Measurements from ENCODE around the gene CFAP119. TPM values are rescaled to one million over a fixed set of nuclear protein-coding genes. Genes with fewer than 3 reads are reported as not detected.
A peak's percentile ranks its signal among the peaks of the same experiment; 100 is the strongest.
"Not testable (repeated sequence)": the region's sequence is repeated elsewhere in the genome, so short reads cannot be mapped to it uniquely, and the experiment has no call there.

Gene CFAP119
- total RNA-seq (2014; rRNA removed; shearing (Covaris generic)): 3.4 and 4.6 TPM in 2 replicates

DNA sequence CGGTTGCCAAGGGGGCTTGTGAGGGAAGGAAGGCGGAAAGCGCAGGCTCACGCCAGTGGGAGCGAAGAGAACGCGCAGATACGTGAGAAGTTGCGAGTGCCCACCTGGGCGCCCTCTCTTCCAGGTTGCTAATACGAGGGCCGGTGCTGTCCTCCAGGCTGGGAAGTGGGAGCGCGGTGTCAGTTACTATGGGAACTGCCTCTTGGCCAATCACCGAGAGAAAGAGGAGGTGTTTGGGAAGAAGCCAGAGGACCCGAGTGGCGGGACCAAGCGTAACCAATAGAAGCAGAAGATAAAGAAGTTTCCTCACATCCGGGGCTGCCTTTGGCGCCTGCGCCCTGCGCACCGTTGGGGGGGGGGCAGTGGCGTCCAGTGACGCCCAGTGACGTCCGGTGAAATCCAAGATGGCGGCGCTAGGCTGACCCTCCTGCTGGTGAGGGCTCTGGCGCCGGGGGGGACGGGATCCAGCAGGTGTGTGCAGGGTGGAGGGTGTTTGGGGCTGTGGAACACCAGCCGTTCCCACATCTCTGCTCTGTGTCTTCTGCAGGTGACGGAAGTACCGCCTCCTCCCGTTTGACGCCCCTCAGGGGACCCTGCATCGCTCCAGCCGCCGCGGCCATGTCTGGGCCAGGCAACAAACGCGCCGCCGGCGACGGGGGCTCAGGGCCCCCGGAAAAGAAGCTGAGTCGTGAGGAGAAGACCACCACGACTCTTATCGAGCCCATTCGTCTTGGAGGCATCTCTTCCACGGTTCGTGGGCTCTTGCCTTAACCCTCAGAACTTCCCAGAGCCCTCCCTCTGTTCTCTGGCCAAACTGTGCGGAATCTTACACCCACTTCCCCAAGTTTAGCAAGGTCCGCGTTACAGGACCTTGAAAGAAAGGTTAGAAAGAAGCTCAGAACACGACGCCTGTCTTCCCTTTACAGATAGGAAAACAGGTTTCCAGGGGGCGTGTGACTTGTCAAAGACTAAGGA lies at the start of gene CFAP119, which contains the start of gene RNF40:
Gene CFAP119, minus strand, starts transcription at position 135 of the 975 bp plus-strand sequence. CDS start 314 bp downstream, outside the sequence.
Gene RNF40, plus strand, starts transcription at position 395 of the 975 bp plus-strand sequence. Its CDS starts 224 bp downstream, at position 619.
- peak; percentile 96 for DNase-seq (ENCODE audit: low read depth)

- not testable (repeated sequence) for DNase-seq (ENCODE audit: low read depth)
Observed at GRCh38 chr16:30809675-30810074, 47.8 kb upstream of the CFAP119 start.

DNA sequence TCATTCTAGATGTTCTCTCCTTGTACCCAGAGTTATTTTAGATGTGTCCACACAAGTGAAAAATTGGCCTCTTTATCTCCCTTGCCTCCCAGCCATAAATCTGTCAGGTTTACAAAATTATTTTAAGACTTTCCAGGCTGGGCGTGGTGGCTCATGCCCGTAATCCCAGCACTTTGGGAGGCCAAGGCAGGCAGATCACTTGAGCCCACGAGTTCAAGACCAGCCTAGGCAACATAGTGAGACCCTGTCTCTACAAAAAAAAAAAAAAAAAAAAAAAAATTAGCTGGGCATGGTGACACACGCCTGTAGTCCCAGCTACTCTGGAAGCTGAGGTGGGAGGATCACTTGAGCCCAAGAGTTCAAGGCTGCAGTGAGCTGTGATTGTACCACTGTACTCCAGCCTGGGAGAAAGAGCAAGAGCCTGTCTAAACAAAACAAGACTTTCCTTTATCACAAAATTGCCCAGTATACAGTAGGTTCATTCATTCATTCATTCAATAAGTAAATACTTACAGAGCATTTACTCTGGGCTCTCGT lies 47.1 kb upstream of the CFAP119 start:
- DNase-seq (ENCODE audit: low read depth): not testable (repeated sequence)

GRCh38 chr16:30808146-30808545 lies 46.3 kb upstream of the CFAP119 start:
- DNase-seq (ENCODE audit: low read depth): no peak

DNA sequence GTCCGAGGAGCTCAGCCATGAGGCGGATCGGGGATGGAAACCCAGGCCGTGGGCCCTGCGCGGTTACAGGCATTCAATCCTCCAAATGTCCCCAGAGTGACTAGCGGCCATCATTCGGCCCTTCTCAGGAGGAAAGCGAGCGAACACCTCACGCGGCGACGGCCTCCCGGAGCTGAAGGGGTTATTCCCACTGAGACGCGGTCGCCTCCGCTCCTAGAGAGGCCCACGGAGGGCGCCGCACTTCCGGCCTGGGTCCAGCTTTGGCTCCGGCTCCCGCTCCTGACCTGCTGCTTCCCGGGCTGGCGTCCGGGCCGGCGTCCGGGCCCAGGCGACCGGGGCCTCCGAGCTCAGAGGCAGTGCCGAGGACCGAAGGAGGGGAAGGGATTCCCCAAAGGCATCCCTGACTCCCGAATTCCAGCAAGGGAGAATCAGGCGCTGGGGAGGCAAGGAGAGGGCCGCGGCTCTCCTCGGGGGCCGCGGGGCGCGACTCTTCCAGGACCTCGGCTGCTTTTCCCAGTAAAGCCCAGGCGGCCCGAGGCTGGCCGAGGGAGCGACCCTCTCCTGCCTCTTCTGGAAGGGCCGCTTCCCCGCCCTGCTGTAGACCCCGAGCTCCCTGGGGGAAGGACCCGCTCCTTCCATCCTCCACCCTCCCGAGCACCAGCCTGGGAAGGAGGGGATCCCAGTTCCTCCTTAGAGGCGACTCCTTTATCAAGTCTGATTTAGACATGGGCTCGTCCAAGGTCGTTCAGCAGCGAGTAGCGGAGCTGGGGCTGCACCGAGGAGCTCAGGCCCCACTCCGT lies 43.7 kb upstream of the CFAP119 start:
- peak; percentile 82 for DNase-seq (ENCODE audit: low read depth)

DNA sequence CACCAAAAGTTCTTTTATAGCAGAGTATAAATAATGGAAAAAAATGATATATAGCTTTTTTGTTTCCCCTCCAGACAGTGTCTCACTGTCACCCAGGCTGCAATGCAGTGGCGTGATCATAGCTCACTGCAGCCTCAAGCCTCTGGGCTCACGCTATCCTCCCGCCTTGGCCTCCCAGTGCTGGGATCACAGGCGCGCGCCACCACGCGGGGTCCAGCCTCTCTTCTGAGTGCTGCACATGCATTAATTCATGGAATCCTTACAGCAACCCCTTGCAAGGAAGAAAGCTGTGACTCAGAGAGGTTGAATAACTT lies 43.2 kb upstream of the CFAP119 start:
- DNase-seq (ENCODE audit: low read depth): no peak

GRCh38 chr16:30802936-30803335 lies 41.1 kb upstream of the CFAP119 start:
- DNase-seq (ENCODE audit: low read depth): no peak

DNA sequence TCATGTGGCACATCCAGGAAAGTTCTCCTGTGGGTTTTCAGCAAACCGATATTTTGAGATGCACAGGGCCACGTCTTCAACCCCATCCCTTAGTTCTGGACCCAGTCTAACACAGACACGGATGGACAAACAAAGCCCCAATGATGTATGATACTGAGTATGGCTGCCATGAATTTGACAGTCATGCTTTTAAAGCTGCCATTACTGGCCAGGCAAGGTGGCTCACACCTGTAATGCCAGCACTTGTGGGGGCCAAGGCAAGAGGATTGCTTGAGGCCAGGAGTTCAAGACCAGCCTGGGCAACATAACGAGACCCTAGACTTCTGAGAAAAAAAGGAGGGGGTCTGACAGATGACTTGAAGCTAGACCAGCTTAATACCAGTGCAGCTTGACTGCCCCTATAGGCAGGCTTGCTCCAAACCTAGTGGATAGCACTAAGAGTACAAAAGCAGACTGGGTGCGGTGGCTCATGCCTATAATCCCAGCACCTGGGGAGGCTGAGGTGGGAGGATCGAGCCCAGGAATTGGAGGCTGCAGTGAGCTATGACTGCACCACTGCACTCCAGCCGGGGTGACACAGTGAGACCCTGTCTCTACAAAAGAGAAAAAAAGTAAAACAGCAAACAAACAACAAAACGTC lies 35.9 kb upstream of the CFAP119 start:
- no peak for DNase-seq (ENCODE audit: low read depth)

GRCh38 chr16:30794634-30795033 lies 32.8 kb upstream of the CFAP119 start:
- DNase-seq (ENCODE audit: low read depth): no peak

DNA sequence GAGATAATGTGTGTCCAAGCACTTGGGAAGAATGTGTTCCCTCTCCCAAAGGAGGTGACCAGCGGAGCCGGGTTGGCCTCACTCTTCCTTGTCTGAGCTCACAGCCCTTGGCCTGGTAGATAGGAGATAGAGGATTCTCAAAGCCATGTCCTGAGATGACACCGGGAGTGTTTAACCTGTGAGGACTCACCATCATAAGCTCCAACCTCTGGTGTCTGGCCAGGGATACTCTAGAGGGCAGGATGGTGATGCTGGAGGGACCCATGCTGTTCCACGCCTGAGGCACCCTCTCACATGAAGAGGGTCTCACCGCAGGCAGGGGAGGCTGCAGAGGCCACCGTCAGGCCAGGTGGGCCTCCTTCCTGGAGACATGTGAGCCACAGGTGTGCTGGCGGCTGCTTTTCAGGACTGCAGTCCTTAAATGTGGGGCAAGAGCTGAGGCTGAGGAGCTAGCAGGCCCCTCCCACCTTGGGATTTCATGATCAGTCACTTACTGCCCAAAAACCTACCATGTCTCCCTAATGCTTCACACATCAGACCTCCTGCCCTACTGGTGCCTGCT lies 31.7 kb upstream of the CFAP119 start:
- DNase-seq (ENCODE audit: low read depth): no peak

GRCh38 chr16:30787613-30788378 lies 25.9 kb upstream of the CFAP119 start:
- DNase-seq (ENCODE audit: low read depth): no peak

- DNase-seq (ENCODE audit: low read depth): peak; percentile 74
Observed at GRCh38 chr16:30786936-30787612, 25.2 kb upstream of the CFAP119 start, which contains the start of gene ZNF629. Gene ZNF629, minus strand, starts transcription at chr16:30787205. Its CDS starts 2,723 bp downstream, at chr16:30784482.

GRCh38 chr16:30786115-30786935 lies 24.5 kb upstream of the CFAP119 start:
- DNase-seq (ENCODE audit: low read depth): peak; percentile 63

DNA sequence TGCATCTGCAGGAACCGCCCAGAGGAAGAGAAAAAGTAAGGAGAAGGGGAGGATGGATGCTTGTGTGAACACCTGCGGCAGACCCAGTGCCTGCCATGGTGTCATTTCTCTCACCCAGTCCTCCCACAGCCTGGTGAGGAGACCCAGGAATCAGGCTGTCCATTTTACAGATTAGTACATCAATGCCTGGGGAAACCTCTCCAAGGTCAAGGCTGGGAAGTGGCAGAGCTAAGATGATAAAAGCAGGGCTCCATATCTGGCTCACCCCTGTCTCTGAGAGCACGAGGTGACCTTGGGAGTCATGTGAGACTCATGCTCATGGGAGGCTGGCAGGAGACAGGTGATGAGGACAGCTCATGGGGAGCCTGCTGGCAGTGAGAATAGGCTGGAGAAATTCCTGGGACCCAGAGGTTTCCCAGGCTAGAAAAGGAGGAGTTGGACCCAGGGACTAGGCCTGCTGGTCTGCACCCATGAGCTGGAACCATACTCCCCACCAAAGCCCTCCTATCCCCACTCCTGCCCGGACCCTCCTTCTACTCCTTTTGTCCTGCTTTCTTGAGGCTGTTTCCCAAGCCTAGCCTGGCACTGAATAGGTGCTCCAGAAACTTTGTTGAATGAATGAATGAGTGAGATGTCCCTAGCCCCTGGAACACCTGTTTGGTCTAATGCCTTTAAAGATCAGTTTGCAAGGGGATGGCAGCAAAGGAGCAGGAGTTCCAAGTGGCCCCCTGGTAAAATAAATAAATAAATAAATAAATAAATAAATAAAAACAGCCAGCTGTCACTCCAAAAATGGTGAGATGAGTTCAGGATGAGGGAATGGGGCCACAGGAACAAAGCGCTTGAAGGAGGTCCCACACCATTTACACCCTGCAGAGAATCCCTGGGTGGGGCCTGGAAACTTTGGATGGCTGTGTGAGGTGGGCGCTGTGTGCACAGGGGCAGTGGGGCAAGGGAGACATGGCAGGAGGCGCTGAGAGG lies 23.6 kb upstream of the CFAP119 start:
- DNase-seq (ENCODE audit: low read depth): no peak

GRCh38 chr16:30784215-30784614 lies 22.4 kb upstream of the CFAP119 start:
- DNase-seq (ENCODE audit: low read depth): no peak

GRCh38 chr16:30783280-30784109 lies 21.6 kb upstream of the CFAP119 start:
- DNase-seq (ENCODE audit: low read depth): no peak

Data from RPMI7951 (cell line).